CD4-positive, alpha-beta T cell (primary cell): ENCODE data around the gene ARPC1A. TPM values are rescaled to one million over a fixed set of nuclear protein-coding genes. Genes with fewer than 3 reads are reported as not detected.
"Not testable (repeated sequence)": the region's sequence is repeated elsewhere in the genome, so short reads cannot be mapped to it uniquely, and the experiment has no call there.

ENCODE experiments used
- ATAC-seq: fragments of 200-7000 bp; cut with Tn5 transposase; one replicate; pipeline ENCODE4 v1.10.0; 2022; ENCODE audit warnings: mild to moderate bottlenecking; ENCODE audit not compliant: poor library complexity
- CTCF ChIA-PET: fragments of 350-600 bp; sonication (Branson Sonifier 250); formaldehyde crosslinking; loops from one replicate; lab custom pipeline; 2021; ENCODE audit warnings: antibody characterized with exemption, inconsistent platforms; lab: Charles Lee
- POLR2A ChIA-PET: fragments of 350-600 bp; sonication (Branson Sonifier 250); formaldehyde crosslinking; loops from one replicate; lab custom pipeline; 2021; ENCODE audit warnings: antibody characterized with exemption, inconsistent platforms; lab: Charles Lee
- DNase-seq, 14 experiments: peaks; one replicate each; pipeline ENCODE4 v3.0.0-alpha.2; 2013 to 2020; ENCODE audit warnings: mixed read lengths in 2 of 14
- H3K27ac ChIP-seq, 2 donors: one replicate each; pipeline versions ENCODE4 v1.5.1 to v1.7.0; 2013; ENCODE audit warnings: low read length in 2 of 2, low read depth in 1 of 2, mild to moderate bottlenecking in 1 of 2
- H3K27me3 ChIP-seq, 2 experiments: 1 replicate in 1 of 2; 2 replicates in 1 of 2; pipeline versions ENCODE4 v1.6.1 to v1.7.0; 2013; ENCODE audit warnings: low read length in 2 of 2, control low read depth in 1 of 2, mild to moderate bottlenecking in 1 of 2, moderate library complexity in 1 of 2; ENCODE audit not compliant: insufficient read depth in 2 of 2, control insufficient read depth in 1 of 2
- H3K36me3 ChIP-seq: one replicate; pipeline ENCODE4 v1.6.1; 2013; ENCODE audit warnings: low read length, control low read depth; ENCODE audit not compliant: insufficient read depth
- H3K4me1 ChIP-seq: one replicate; pipeline ENCODE4 v1.6.1; 2013; ENCODE audit warnings: low read length, control low read depth; ENCODE audit not compliant: insufficient read depth
- H3K4me3 ChIP-seq: one replicate; pipeline ENCODE4 v1.5.1; 2013; ENCODE audit warnings: mild to moderate bottlenecking, low read length, moderate library complexity
- H3K9me3 ChIP-seq, 2 experiments: 1 replicate in 1 of 2; 2 replicates in 1 of 2; pipeline versions ENCODE4 v1.6.1 to v1.7.0; 2013; ENCODE audit warnings: low read length in 2 of 2, mild to moderate bottlenecking in 2 of 2, control low read depth in 1 of 2, moderate library complexity in 1 of 2; ENCODE audit not compliant: control insufficient read depth in 1 of 2, insufficient read depth in 1 of 2
- H3K27ac Mint-ChIP-seq: one replicate; pipeline ENCODE4 v1.8.0; 2020; ENCODE audit warnings: mixed read lengths
- H3K27me3 Mint-ChIP-seq: one replicate; pipeline ENCODE4 v1.8.0; 2021; ENCODE audit warnings: mixed read lengths
- H3K36me3 Mint-ChIP-seq: one replicate; pipeline ENCODE4 v1.8.0; 2021; ENCODE audit warnings: low read depth, mixed read lengths
- H3K4me1 Mint-ChIP-seq: one replicate; pipeline ENCODE4 v1.8.0; 2021; ENCODE audit warnings: low read depth, mixed read lengths
- H3K4me3 Mint-ChIP-seq: one replicate; pipeline ENCODE4 v1.8.0; 2020; ENCODE audit warnings: mild to moderate bottlenecking, mixed read lengths
- H3K9me3 Mint-ChIP-seq: one replicate; pipeline ENCODE4 v1.8.0; 2020; ENCODE audit warnings: mixed read lengths
- intact Hi-C, 2 experiments: fragments of 100-400 bp; cut with DNase I in 1 of 2; cut with micrococcal nuclease in 1 of 2; formaldehyde crosslinking; loops; one replicate each; pipeline versions ENCODE4 v1.15.1 to v1.9.0; 2023 to 2025; cut with DNase I, micrococcal nuclease
- total RNA-seq, 174 experiments: library from RNA in 2 of 174; stranded (reverse) in 2 of 174; gene quantifications; one replicate each; pipeline ENCODE4 v1.2.3 and lab custom pipeline; 2021 to 2026
- TF ChIP-seq, protein P1 (sequence below): fragments of 200-600 bp; IDR thresholded peaks from one replicate; pipeline ENCODE4 v1.8.0; 2022; ENCODE audit warnings: antibody characterized with exemption, mild to moderate bottlenecking

Gene ARPC1A
- total RNA-seq, 2 experiments from 2014 or later, result 25.3 to 30.4 TPM

DNA sequence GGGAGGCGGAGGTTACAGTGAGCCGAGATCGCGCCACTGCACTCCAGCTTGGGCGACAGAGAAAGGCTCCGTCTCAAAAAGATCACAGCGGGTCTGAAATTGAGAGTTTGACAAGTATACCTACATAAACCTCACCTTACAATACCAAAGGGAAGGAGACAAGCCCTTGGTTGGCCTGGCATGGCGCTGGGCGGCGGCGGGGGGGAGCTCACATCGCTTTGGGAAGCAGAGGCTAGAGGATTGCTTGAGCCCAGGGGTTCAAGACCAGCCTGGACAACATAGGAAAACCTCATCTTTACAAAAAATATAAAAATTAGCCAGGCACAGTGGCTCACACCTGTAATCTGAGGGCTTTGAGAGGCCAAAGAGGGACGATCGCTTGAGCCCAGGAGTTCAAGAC, 1.1 kb upstream of the ARPC1A start:
- Histone ChIP-seq H3K36me3 (peaks cover 3% of the 10 kb centered on the region), H3K27ac (no peak overlapping the region), H3K4me1 (peaks cover 36% of the 10 kb centered on the region), H3K4me3 (no peak overlapping the region), H3K27me3 (no peaks in the 10 kb centered on the region), H3K9me3 (no peaks in the 10 kb centered on the region)
- Mint-ChIP-seq H3K9me3 (no peaks in the 10 kb centered on the region), H3K36me3 (peaks cover 16% of the 10 kb centered on the region), H3K27ac (peak overlapping the region; percentile 85), H3K27me3 (no peaks in the 10 kb centered on the region), H3K4me3 (peak overlapping the region; percentile 94), H3K4me1 (peaks cover 30% of the 10 kb centered on the region)
- DNase-seq, result no peak
- POLR2A ChIA-PET, result interaction anchor here (1.3 kb wide), 1 partner anchor 175 kb away, joined by 4 read pairs; the partner anchor contains the start of gene ZNF394
- ATAC-seq, result no peak
- CTCF ChIA-PET, result no interaction called here
- TF ChIP-seq, protein P1, sequence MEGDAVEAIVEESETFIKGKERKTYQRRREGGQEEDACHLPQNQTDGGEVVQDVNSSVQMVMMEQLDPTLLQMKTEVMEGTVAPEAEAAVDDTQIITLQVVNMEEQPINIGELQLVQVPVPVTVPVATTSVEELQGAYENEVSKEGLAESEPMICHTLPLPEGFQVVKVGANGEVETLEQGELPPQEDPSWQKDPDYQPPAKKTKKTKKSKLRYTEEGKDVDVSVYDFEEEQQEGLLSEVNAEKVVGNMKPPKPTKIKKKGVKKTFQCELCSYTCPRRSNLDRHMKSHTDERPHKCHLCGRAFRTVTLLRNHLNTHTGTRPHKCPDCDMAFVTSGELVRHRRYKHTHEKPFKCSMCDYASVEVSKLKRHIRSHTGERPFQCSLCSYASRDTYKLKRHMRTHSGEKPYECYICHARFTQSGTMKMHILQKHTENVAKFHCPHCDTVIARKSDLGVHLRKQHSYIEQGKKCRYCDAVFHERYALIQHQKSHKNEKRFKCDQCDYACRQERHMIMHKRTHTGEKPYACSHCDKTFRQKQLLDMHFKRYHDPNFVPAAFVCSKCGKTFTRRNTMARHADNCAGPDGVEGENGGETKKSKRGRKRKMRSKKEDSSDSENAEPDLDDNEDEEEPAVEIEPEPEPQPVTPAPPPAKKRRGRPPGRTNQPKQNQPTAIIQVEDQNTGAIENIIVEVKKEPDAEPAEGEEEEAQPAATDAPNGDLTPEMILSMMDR, result no peak
- intact Hi-C loops, result loop anchor here (10.0 kb wide), 3 partner anchors 80 to 440 kb away; partner anchors contain the start of genes BUD31 (in 1 of the 2), FAM200A (in 1 of the 2), PDAP1 (in 1 of the 2) and ZNF655 (in 1 of the 2)

GRCh38 chr7:99325001-99325493, 651 bp upstream of the ARPC1A start:
- peaks cover 36% of the 10 kb centered on the region for H3K4me1 ChIP-seq
- H3K9me3 ChIP-seq, result no peaks in the 10 kb centered on the region
- Mint-ChIP-seq H3K4me1 (peaks cover 35% of the 10 kb centered on the region), H3K9me3 (no peaks in the 10 kb centered on the region), H3K36me3 (peaks cover 16% of the 10 kb centered on the region), H3K4me3 (peak overlapping the region; percentile 94), H3K27ac (peak overlapping the region; percentile 85), H3K27me3 (no peaks in the 10 kb centered on the region)
- DNase-seq (peak in 2 of 14 experiments; percentile 4 to 20), ATAC-seq (no peak)
- H3K27me3 ChIP-seq, result no peaks in the 10 kb centered on the region
- H3K27ac ChIP-seq, result peak overlapping the region in 1 of 2 donors; percentile 69
- peak overlapping the region; percentile 90 for H3K4me3 ChIP-seq
- intact Hi-C loops, result loop anchor here (5.0 to 10.0 kb wide), 4 partner anchors 80 to 440 kb away; partner anchors contain the start of genes SMURF1 (in 2 of the 2), BUD31 (in 1 of the 2), FAM200A (in 1 of the 2) and PDAP1 (in 1 of the 2)
- CTCF ChIA-PET, result no interaction called here
- peaks cover 3% of the 10 kb centered on the region for H3K36me3 ChIP-seq
- POLR2A ChIA-PET, result interaction anchor here (0.6 to 1.3 kb wide), 6 partner anchors 11 to 445 kb away, joined by 3 to 10 read pairs (median 3); partner anchors contain the start of genes BUD31, PDAP1, SMURF1 and ZNF394
- TF ChIP-seq, protein P1, result no peak

DNA sequence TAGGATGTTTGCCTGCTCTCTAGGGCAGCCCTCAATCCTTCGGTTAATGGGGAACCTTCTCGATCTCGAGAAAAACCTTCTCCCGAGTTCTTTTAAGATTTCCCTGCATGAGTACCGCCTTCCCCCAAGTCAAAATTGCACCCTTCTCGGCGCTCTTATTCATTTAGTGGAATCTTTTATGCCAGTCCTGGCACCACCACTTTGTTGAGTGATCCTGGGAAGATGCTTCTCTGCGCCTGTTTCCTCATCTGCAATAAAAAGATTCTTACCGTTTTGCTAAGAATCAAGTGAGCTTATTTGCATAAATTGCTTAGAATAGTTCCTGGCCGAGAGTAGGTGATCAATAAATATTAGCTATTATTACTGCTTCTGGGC, 697 bp downstream of the ARPC1A start:
- ATAC-seq (no peak), DNase-seq (no peak)
- Histone ChIP-seq H3K27me3 (no peaks in the 10 kb centered on the region), H3K4me1 (peaks cover 42% of the 10 kb centered on the region), H3K4me3 (peak overlapping the region; percentile 90), H3K9me3 (no peaks in the 10 kb centered on the region), H3K27ac (peak overlapping the region; percentile 28 to 69), H3K36me3 (peaks cover 5% of the 10 kb centered on the region)
- H3K9me3 Mint-ChIP-seq, result no peaks in the 10 kb centered on the region
- peaks cover 27% of the 10 kb centered on the region for H3K36me3 Mint-ChIP-seq
- CTCF ChIA-PET, result no interaction called here
- peak overlapping the region; percentile 85 for H3K27ac Mint-ChIP-seq
- TF ChIP-seq, protein P1, result no peak
- intact Hi-C loops, result loop anchor here (5.0 to 10.0 kb wide), 4 partner anchors 78 to 442 kb away; partner anchors contain the start of genes SMURF1 (in 2 of the 2), BUD31 (in 1 of the 2), FAM200A (in 1 of the 2) and PDAP1 (in 1 of the 2)
- POLR2A ChIA-PET, result interaction anchor here (1.0 kb wide), 1 partner anchor 232 kb away, joined by 4 read pairs; the partner anchor contains the start of gene ZNF655
- peak overlapping the region; percentile 94 for H3K4me3 Mint-ChIP-seq
- no peaks in the 10 kb centered on the region for H3K27me3 Mint-ChIP-seq
- H3K4me1 Mint-ChIP-seq, result peaks cover 46% of the 10 kb centered on the region

DNA sequence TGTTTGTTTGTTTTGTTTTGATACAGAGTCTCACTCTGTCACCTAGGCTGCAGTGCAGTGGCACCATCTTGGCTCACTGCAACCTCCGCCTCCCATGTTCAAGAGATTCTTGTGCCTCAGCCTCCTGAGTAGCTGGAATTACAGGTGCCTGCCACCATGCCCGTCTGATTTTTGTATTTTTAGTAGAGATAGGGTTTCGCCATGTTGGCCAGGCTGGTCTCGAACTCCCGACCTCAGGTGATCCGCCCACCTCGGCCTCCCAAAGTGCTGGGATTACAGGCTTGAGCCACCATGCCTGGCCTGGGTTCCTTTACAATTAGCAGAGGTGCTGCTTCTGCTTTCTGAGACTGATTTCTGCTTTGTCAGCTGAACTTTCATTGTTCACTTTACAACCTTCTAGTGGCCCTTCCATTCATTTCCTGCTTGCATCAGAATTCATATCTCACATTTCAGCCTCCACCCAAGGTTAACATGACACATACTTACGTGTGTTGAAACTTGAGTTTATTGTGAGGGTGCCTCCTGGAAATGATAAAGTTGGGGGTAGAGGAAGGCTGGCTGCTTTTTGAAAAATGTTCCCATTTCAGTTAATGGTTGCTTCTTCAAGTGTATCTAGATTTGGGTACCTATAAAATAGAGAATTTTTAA, 4.7 kb downstream of the ARPC1A start:
- Mint-ChIP-seq H3K4me1 (peaks cover 62% of the 10 kb centered on the region), H3K27ac (peak overlapping the region; percentile 39), H3K4me3 (peak overlapping the region; percentile 40), H3K36me3 (peaks cover 54% of the 10 kb centered on the region)
- peak in 3 of 14 experiments; percentile 28 to 50 (median 38) for DNase-seq
- intact Hi-C loops, H3K27me3 ChIP-seq, POLR2A ChIA-PET, H3K27ac ChIP-seq, H3K9me3 Mint-ChIP-seq, H3K9me3 ChIP-seq, ATAC-seq, H3K27me3 Mint-ChIP-seq, H3K4me3 ChIP-seq: not testable (repeated sequence)
- CTCF ChIA-PET, result interaction anchor here (1.0 kb wide), 1 partner anchor 10 kb away, joined by 4 read pairs; no protein-coding TSS in a partner anchor
- H3K36me3 ChIP-seq, result peaks cover 31% of the 10 kb centered on the region
- H3K4me1 ChIP-seq, result peaks cover 34% of the 10 kb centered on the region
